MM.1S (cell line): ENCODE results near the gene ZNF649.

Experiments
- DNase-seq: peaks from one replicate; pipeline ENCODE4 v3.0.0-alpha.2; 2015
- H2AFZ ChIP-seq: fragments of 300-600 bp; sonication (generic); 2 replicates; pipeline ENCODE4 v1.6.0; 2016; ENCODE audit warnings: antibody characterized with exemption, low read length
- H3F3A ChIP-seq: fragments of 300-600 bp; sonication (generic); 2 replicates; pipeline ENCODE4 v1.6.1; 2016; ENCODE audit warnings: mild to moderate bottlenecking, antibody characterized with exemption, low read length, moderate library complexity, mixed read lengths; ENCODE audit not compliant: insufficient read depth
- H3K27ac ChIP-seq: fragments of 300-600 bp; sonication (generic); 2 replicates; pipeline ENCODE4 v1.5.1; 2016; ENCODE audit warnings: mild to moderate bottlenecking, low read length
- H3K27me3 ChIP-seq: fragments of 300-600 bp; sonication (generic); replicated peaks from 2 replicates; pipeline ENCODE4 v1.6.0; 2016; ENCODE audit warnings: low read length; ENCODE audit not compliant: insufficient read depth
- H3K36me3 ChIP-seq: fragments of 300-600 bp; sonication (generic); replicated peaks from 2 replicates; pipeline ENCODE4 v1.6.1; 2016; ENCODE audit warnings: mild to moderate bottlenecking, low read length, mixed read lengths; ENCODE audit not compliant: insufficient read depth
- H3K4me1 ChIP-seq: fragments of 300-600 bp; sonication (generic); 2 replicates; pipeline ENCODE4 v1.6.1; 2016; ENCODE audit warnings: low read length, mixed read lengths
- H3K4me2 ChIP-seq: fragments of 300-600 bp; sonication (generic); 2 replicates; pipeline ENCODE4 v1.6.0; 2016; ENCODE audit warnings: low read depth, low read length
- H3K4me3 ChIP-seq: fragments of 300-600 bp; sonication (generic); 2 replicates; pipeline ENCODE4 v1.5.1; 2016; ENCODE audit warnings: low read length, mixed read lengths
- H3K79me2 ChIP-seq: fragments of 300-600 bp; sonication (generic); 2 replicates; pipeline ENCODE4 v1.6.1; 2016; ENCODE audit warnings: mixed run types, low read length, mixed read lengths
- H3K9ac ChIP-seq: fragments of 300-600 bp; sonication (generic); 2 replicates; pipeline ENCODE4 v1.6.1; 2016; ENCODE audit warnings: low read length, mixed read lengths
- H3K9me2 ChIP-seq: fragments of 300-600 bp; sonication (generic); replicated peaks from 2 replicates; pipeline ENCODE4 v1.6.1; 2016; ENCODE audit warnings: mild to moderate bottlenecking, low read length, mixed read lengths; ENCODE audit not compliant: insufficient read depth
- H3K9me3 ChIP-seq: fragments of 300-600 bp; sonication (generic); replicated peaks from 2 replicates; pipeline ENCODE4 v1.6.1; 2016; ENCODE audit warnings: mild to moderate bottlenecking, low read length, mixed read lengths; ENCODE audit not compliant: insufficient read depth
- H4K20me1 ChIP-seq: fragments of 300-600 bp; sonication (generic); 2 replicates; pipeline ENCODE4 v1.6.1; 2016; ENCODE audit warnings: mild to moderate bottlenecking, low read length, moderate library complexity, mixed read lengths; ENCODE audit not compliant: insufficient read depth
- EZH2 ChIP-seq: fragments of 300-600 bp; sonication (generic); optimal IDR thresholded peaks from 2 replicates; pipeline ENCODE3; 2017; ENCODE audit warnings: low read depth, mild to moderate bottlenecking, antibody characterized with exemption, low read length, mixed read lengths
- EZH2phosphoT487 ChIP-seq: fragments of 300-600 bp; sonication (generic); IDR thresholded peaks from 2 replicates; pipeline ENCODE4 v1.6.1; 2018; ENCODE audit warnings: antibody characterized with exemption, low read length
- TF ChIP-seq, protein P1 (sequence below): fragments of 300-600 bp; sonication (generic); IDR thresholded peaks from 2 replicates; pipeline ENCODE4 v1.5.1; 2016; ENCODE audit warnings: antibody characterized with exemption, low read length, mixed read lengths

Gene ZNF649

GRCh38 chr19:51882518-51882917, 22.3 kb downstream of the ZNF649 start:
- H3K9me2 ChIP-seq, result no peaks in the 10 kb centered on the region
- no peak overlapping the region for H3K4me3 ChIP-seq
- no peaks in the 10 kb centered on the region for H3K27me3 ChIP-seq
- no peaks in the 10 kb centered on the region for H4K20me1 ChIP-seq
- TF ChIP-seq, protein P1, sequence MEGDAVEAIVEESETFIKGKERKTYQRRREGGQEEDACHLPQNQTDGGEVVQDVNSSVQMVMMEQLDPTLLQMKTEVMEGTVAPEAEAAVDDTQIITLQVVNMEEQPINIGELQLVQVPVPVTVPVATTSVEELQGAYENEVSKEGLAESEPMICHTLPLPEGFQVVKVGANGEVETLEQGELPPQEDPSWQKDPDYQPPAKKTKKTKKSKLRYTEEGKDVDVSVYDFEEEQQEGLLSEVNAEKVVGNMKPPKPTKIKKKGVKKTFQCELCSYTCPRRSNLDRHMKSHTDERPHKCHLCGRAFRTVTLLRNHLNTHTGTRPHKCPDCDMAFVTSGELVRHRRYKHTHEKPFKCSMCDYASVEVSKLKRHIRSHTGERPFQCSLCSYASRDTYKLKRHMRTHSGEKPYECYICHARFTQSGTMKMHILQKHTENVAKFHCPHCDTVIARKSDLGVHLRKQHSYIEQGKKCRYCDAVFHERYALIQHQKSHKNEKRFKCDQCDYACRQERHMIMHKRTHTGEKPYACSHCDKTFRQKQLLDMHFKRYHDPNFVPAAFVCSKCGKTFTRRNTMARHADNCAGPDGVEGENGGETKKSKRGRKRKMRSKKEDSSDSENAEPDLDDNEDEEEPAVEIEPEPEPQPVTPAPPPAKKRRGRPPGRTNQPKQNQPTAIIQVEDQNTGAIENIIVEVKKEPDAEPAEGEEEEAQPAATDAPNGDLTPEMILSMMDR, result no peak
- no peak overlapping the region for H3K27ac ChIP-seq
- no peaks in the 10 kb centered on the region for H3K4me1 ChIP-seq
- no peak for DNase-seq
- H3K9ac ChIP-seq, result no peak overlapping the region
- H3K36me3 ChIP-seq, result no peaks in the 10 kb centered on the region
- no peaks in the 10 kb centered on the region for H3K79me2 ChIP-seq
- no peak overlapping the region for H3K4me2 ChIP-seq
- H2AFZ ChIP-seq, result no peak overlapping the region
- no peaks in the 10 kb centered on the region; the same call in 1 of the 2 replicates for H3K9me3 ChIP-seq
- H3F3A ChIP-seq, result no peaks in the 10 kb centered on the region

- Histone ChIP-seq H3K9ac (no peak overlapping the region), H3K79me2 (no peaks in the 10 kb centered on the region), H3K27ac (no peak overlapping the region), H4K20me1 (no peaks in the 10 kb centered on the region), H3K4me1 (no peaks in the 10 kb centered on the region), H3K27me3 (no peaks in the 10 kb centered on the region), H3K9me2 (no peaks in the 10 kb centered on the region), H3K9me3 (no peaks in the 10 kb centered on the region), H2AFZ (no peak overlapping the region), H3K4me3 (no peak overlapping the region), H3K36me3 (no peaks in the 10 kb centered on the region), H3K4me2 (no peak overlapping the region), H3F3A (no peaks in the 10 kb centered on the region)
- no peak for DNase-seq
- TF ChIP-seq EZH2 (no peak), EZH2phosphoT487 (no peak)
- TF ChIP-seq, protein P1, result no peak
Observed at GRCh38 chr19:51873097-51873496, 31.7 kb downstream of the ZNF649 start.

- TF ChIP-seq, protein P1, result no peak
- TF ChIP-seq EZH2phosphoT487 (no peak), EZH2 (no peak)
- no peaks in the 10 kb centered on the region for H3K27me3 ChIP-seq
- H3K79me2 ChIP-seq, result no peaks in the 10 kb centered on the region
- no peak overlapping the region for H3K4me2 ChIP-seq
- H3K27ac ChIP-seq, result no peak overlapping the region
- no peaks in the 10 kb centered on the region for H4K20me1 ChIP-seq
- H3K9ac ChIP-seq, result no peak overlapping the region
- no peak overlapping the region for H3K4me3 ChIP-seq
- no peaks in the 10 kb centered on the region for H3F3A ChIP-seq
- H3K9me3 ChIP-seq, result no peaks in the 10 kb centered on the region
- no peaks in the 10 kb centered on the region for H3K4me1 ChIP-seq
- H3K36me3 ChIP-seq, result no peaks in the 10 kb centered on the region
- no peak for DNase-seq
- no peak overlapping the region for H2AFZ ChIP-seq
- no peaks in the 10 kb centered on the region for H3K9me2 ChIP-seq
Observed at GRCh38 chr19:51861870-51862622, 42.8 kb downstream of the ZNF649 start.
